ENCODE data around the gene MTRFR. TPM values are rescaled to one million over a fixed set of nuclear protein-coding genes. Genes with fewer than 3 reads are reported as not detected.
A peak's percentile ranks its signal among the peaks of the same experiment; 100 is the strongest.

Gene MTRFR
- total and polyA plus RNA-seq, 5 donors from 2014 or later = 31.0 to 46.4 (median 42.6) TPM

- no peaks in the 10 kb centered on the region for H3K9me3 ChIP-seq (ENCODE audit: control insufficient read depth in 2 of 2, low read length in 2 of 2)
- H3K4me3 ChIP-seq (ENCODE audit: low read depth, low read length) = no peak overlapping the region
- ATAC-seq (ENCODE audit: low read depth in 2 of 2) = no peak
- H3K27me3 Mint-ChIP-seq = no peaks in the 10 kb centered on the region
- peak overlapping the region in 1 of 3 donors; percentile 45 for H3K27ac Mint-ChIP-seq
- peak overlapping the region in 1 of 4 donors; percentile 25 for H3K4me3 Mint-ChIP-seq
- H3K9me3 Mint-ChIP-seq = no peaks in the 10 kb centered on the region
- peaks cover 0 to 2% (median under 1%) of the 10 kb centered on the region in 4 donors for H3K4me1 Mint-ChIP-seq
- peaks cover 4% of the 10 kb centered on the region for H3K36me3 Mint-ChIP-seq
- no peaks in the 10 kb centered on the region for H3K27me3 ChIP-seq (ENCODE audit: control insufficient read depth, insufficient read depth, low read length)
- H3K4me1 ChIP-seq (ENCODE audit: control insufficient read depth, insufficient read depth, low read length, poor library complexity, severe bottlenecking) = no peaks in the 10 kb centered on the region
- peaks cover 17% of the 10 kb centered on the region for H3K36me3 ChIP-seq (ENCODE audit: control insufficient read depth, insufficient read depth, low read length)
- DNase-seq = no peak
- no peak overlapping the region for H3K27ac ChIP-seq (ENCODE audit: insufficient read depth, low read length, poor library complexity, severe bottlenecking)
Measured at GRCh38 chr12:123261196-123261595, 28.0 kb downstream of the MTRFR start.

- H3K4me3 Mint-ChIP-seq = no peak overlapping the region
- H3K4me1 ChIP-seq (ENCODE audit: control insufficient read depth, insufficient read depth, low read length, poor library complexity, severe bottlenecking) = no peaks in the 10 kb centered on the region
- no peaks in the 10 kb centered on the region for H3K9me3 Mint-ChIP-seq
- no peak for DNase-seq
- H3K4me1 Mint-ChIP-seq = peaks cover 0 to 2% (median under 1%) of the 10 kb centered on the region in 4 donors
- no peaks in the 10 kb centered on the region for H3K27me3 ChIP-seq (ENCODE audit: control insufficient read depth, insufficient read depth, low read length)
- no peaks in the 10 kb centered on the region for H3K36me3 Mint-ChIP-seq
- no peak overlapping the region for H3K27ac ChIP-seq (ENCODE audit: insufficient read depth, low read length, poor library complexity, severe bottlenecking)
- H3K4me3 ChIP-seq (ENCODE audit: low read depth, low read length) = no peak overlapping the region
- peak overlapping the region in 2 of 3 donors; percentile 67 to 75 for H3K27ac Mint-ChIP-seq
- peaks cover 3% of the 10 kb centered on the region for H3K36me3 ChIP-seq (ENCODE audit: control insufficient read depth, insufficient read depth, low read length)
- no peak for ATAC-seq (ENCODE audit: low read depth in 2 of 2)
- H3K9me3 ChIP-seq (ENCODE audit: control insufficient read depth in 2 of 2, low read length in 2 of 2) = no peaks in the 10 kb centered on the region
- H3K27me3 Mint-ChIP-seq = peaks cover 4% of the 10 kb centered on the region
Measured at GRCh38 chr12:123263196-123263817, 30.1 kb downstream of the MTRFR start.

GRCh38 chr12:123264642-123265041, 31.4 kb downstream of the MTRFR start:
- H3K9me3 ChIP-seq (ENCODE audit: control insufficient read depth in 2 of 2, low read length in 2 of 2) = no peaks in the 10 kb centered on the region
- H3K36me3 Mint-ChIP-seq = no peaks in the 10 kb centered on the region
- no peak overlapping the region for H3K27ac Mint-ChIP-seq
- H3K27ac ChIP-seq (ENCODE audit: insufficient read depth, low read length, poor library complexity, severe bottlenecking) = no peak overlapping the region
- peaks cover 5% of the 10 kb centered on the region for H3K4me1 ChIP-seq (ENCODE audit: control insufficient read depth, insufficient read depth, low read length, poor library complexity, severe bottlenecking)
- ATAC-seq (ENCODE audit: low read depth in 2 of 2) = no peak
- no peaks in the 10 kb centered on the region for H3K9me3 Mint-ChIP-seq
- no peak overlapping the region for H3K4me3 ChIP-seq (ENCODE audit: low read depth, low read length)
- no peaks in the 10 kb centered on the region for H3K36me3 ChIP-seq (ENCODE audit: control insufficient read depth, insufficient read depth, low read length)
- peak in 1 of 3 donors; percentile 23 for DNase-seq
- peaks cover 4% of the 10 kb centered on the region for H3K27me3 Mint-ChIP-seq
- H3K4me3 Mint-ChIP-seq = no peak overlapping the region
- H3K27me3 ChIP-seq (ENCODE audit: control insufficient read depth, insufficient read depth, low read length) = no peaks in the 10 kb centered on the region
- H3K4me1 Mint-ChIP-seq = peaks cover 0 to 6% (median 1%) of the 10 kb centered on the region in 4 donors

- Mint-ChIP-seq H3K36me3 (no peaks in the 10 kb centered on the region), H3K4me3 (no peak overlapping the region), H3K4me1 (peaks cover 0 to 14% (median 7%) of the 10 kb centered on the region in 4 donors), H3K27me3 (peaks cover 11% of the 10 kb centered on the region), H3K27ac (no peak overlapping the region), H3K9me3 (no peaks in the 10 kb centered on the region)
- Histone ChIP-seq H3K27ac (ENCODE audit: insufficient read depth, low read length, poor library complexity, severe bottlenecking) (no peak overlapping the region), H3K9me3 (ENCODE audit: control insufficient read depth in 2 of 2, low read length in 2 of 2) (no peaks in the 10 kb centered on the region), H3K27me3 (ENCODE audit: control insufficient read depth, insufficient read depth, low read length) (no peaks in the 10 kb centered on the region), H3K4me1 (ENCODE audit: control insufficient read depth, insufficient read depth, low read length, poor library complexity, severe bottlenecking) (peaks cover 16% of the 10 kb centered on the region), H3K36me3 (ENCODE audit: control insufficient read depth, insufficient read depth, low read length) (no peaks in the 10 kb centered on the region), H3K4me3 (ENCODE audit: low read depth, low read length) (no peak overlapping the region)
- DNase-seq (no peak), ATAC-seq (ENCODE audit: low read depth in 2 of 2) (no peak)
Measured at GRCh38 chr12:123265851-123266678, 32.8 kb downstream of the MTRFR start.

- ATAC-seq (ENCODE audit: low read depth in 2 of 2) = no peak
- peaks cover 11% of the 10 kb centered on the region for H3K27me3 Mint-ChIP-seq
- Histone ChIP-seq H3K9me3 (ENCODE audit: control insufficient read depth in 2 of 2, low read length in 2 of 2) (no peaks in the 10 kb centered on the region), H3K4me3 (ENCODE audit: low read depth, low read length) (no peak overlapping the region), H3K4me1 (ENCODE audit: control insufficient read depth, insufficient read depth, low read length, poor library complexity, severe bottlenecking) (peaks cover 16% of the 10 kb centered on the region), H3K27me3 (ENCODE audit: control insufficient read depth, insufficient read depth, low read length) (no peaks in the 10 kb centered on the region), H3K27ac (ENCODE audit: insufficient read depth, low read length, poor library complexity, severe bottlenecking) (no peak overlapping the region), H3K36me3 (ENCODE audit: control insufficient read depth, insufficient read depth, low read length) (no peaks in the 10 kb centered on the region)
- H3K4me1 Mint-ChIP-seq = peaks cover 0 to 14% (median 7%) of the 10 kb centered on the region in 4 donors
- H3K9me3 Mint-ChIP-seq = no peaks in the 10 kb centered on the region
- H3K36me3 Mint-ChIP-seq = no peaks in the 10 kb centered on the region
- no peak for DNase-seq
- H3K4me3 Mint-ChIP-seq = peak overlapping the region in 1 of 4 donors; percentile 41
- no peak overlapping the region for H3K27ac Mint-ChIP-seq
Measured at GRCh38 chr12:123266679-123267277, 33.5 kb downstream of the MTRFR start.

- Histone ChIP-seq H3K9me3 (ENCODE audit: control insufficient read depth in 2 of 2, low read length in 2 of 2) (no peaks in the 10 kb centered on the region), H3K4me3 (ENCODE audit: low read depth, low read length) (no peak overlapping the region), H3K4me1 (ENCODE audit: control insufficient read depth, insufficient read depth, low read length, poor library complexity, severe bottlenecking) (peaks cover 22% of the 10 kb centered on the region), H3K27ac (ENCODE audit: insufficient read depth, low read length, poor library complexity, severe bottlenecking) (no peak overlapping the region), H3K27me3 (ENCODE audit: control insufficient read depth, insufficient read depth, low read length) (no peaks in the 10 kb centered on the region), H3K36me3 (ENCODE audit: control insufficient read depth, insufficient read depth, low read length) (no peaks in the 10 kb centered on the region)
- DNase-seq = no peak
- no peak for ATAC-seq (ENCODE audit: low read depth in 2 of 2)
- H3K36me3 Mint-ChIP-seq = no peaks in the 10 kb centered on the region
- H3K27me3 Mint-ChIP-seq = peaks cover 11% of the 10 kb centered on the region
- no peaks in the 10 kb centered on the region for H3K9me3 Mint-ChIP-seq
- H3K4me1 Mint-ChIP-seq = peaks cover 0 to 19% (median 6%) of the 10 kb centered on the region in 4 donors
- peak overlapping the region in 1 of 3 donors; percentile 60 for H3K27ac Mint-ChIP-seq
- peak overlapping the region in 3 of 4 donors; percentile 21 to 81 (median 41) for H3K4me3 Mint-ChIP-seq
Measured at GRCh38 chr12:123267335-123267920, 34.2 kb downstream of the MTRFR start.

GRCh38 chr12:123267991-123268843, 35.0 kb downstream of the MTRFR start:
- no peaks in the 10 kb centered on the region for H3K27me3 ChIP-seq (ENCODE audit: control insufficient read depth, insufficient read depth, low read length)
- no peak for ATAC-seq (ENCODE audit: low read depth in 2 of 2)
- peaks cover 11% of the 10 kb centered on the region for H3K27me3 Mint-ChIP-seq
- H3K36me3 Mint-ChIP-seq = no peaks in the 10 kb centered on the region
- H3K4me3 Mint-ChIP-seq = peak overlapping the region in 3 of 4 donors; percentile 41 to 47 (median 44)
- peaks cover 0 to 24% (median 6%) of the 10 kb centered on the region in 4 donors for H3K4me1 Mint-ChIP-seq
- peaks cover 22% of the 10 kb centered on the region for H3K4me1 ChIP-seq (ENCODE audit: control insufficient read depth, insufficient read depth, low read length, poor library complexity, severe bottlenecking)
- no peak overlapping the region for H3K4me3 ChIP-seq (ENCODE audit: low read depth, low read length)
- H3K27ac Mint-ChIP-seq = peak overlapping the region in 1 of 3 donors; percentile 25
- no peaks in the 10 kb centered on the region for H3K36me3 ChIP-seq (ENCODE audit: control insufficient read depth, insufficient read depth, low read length)
- no peaks in the 10 kb centered on the region for H3K9me3 Mint-ChIP-seq
- DNase-seq = no peak
- no peaks in the 10 kb centered on the region for H3K9me3 ChIP-seq (ENCODE audit: control insufficient read depth in 2 of 2, low read length in 2 of 2)
- H3K27ac ChIP-seq (ENCODE audit: insufficient read depth, low read length, poor library complexity, severe bottlenecking) = no peak overlapping the region
